GM23248 (cell line): Measurements from ENCODE around the gene EPHA5. TPM values are rescaled to one million over a fixed set of nuclear protein-coding genes. Genes with fewer than 3 reads are reported as not detected.

Source experiments
- DNase-seq: peaks from one replicate; pipeline ENCODE4 v3.0.0-alpha.2; 2015
- H2AFZ ChIP-seq: fragments of 200-600 bp; sonication (generic); 2 replicates; pipeline ENCODE4 v1.6.1; 2016; ENCODE audit warnings: antibody characterized with exemption
- H3F3A ChIP-seq: fragments of 200-600 bp; sonication (generic); 2 replicates; pipeline ENCODE4 v1.6.1; 2016; ENCODE audit warnings: mild to moderate bottlenecking, antibody characterized with exemption, mixed run types; ENCODE audit not compliant: insufficient read depth
- H3K27ac ChIP-seq: fragments of 200-600 bp; sonication (generic); 2 replicates; pipeline ENCODE4 v1.5.1; 2016; ENCODE audit warnings: mild to moderate bottlenecking
- H3K27me3 ChIP-seq: fragments of 200-600 bp; sonication (generic); replicated peaks from 2 replicates; pipeline ENCODE4 v1.6.1; 2016; ENCODE audit warnings: mild to moderate bottlenecking; ENCODE audit not compliant: insufficient read depth
- H3K36me3 ChIP-seq: fragments of 200-600 bp; sonication (generic); 2 replicates; pipeline ENCODE4 v1.6.1; 2016; ENCODE audit warnings: low read depth, mild to moderate bottlenecking
- H3K4me1 ChIP-seq: fragments of 200-600 bp; sonication (generic); 2 replicates; pipeline ENCODE4 v1.6.1; 2016; ENCODE audit warnings: mild to moderate bottlenecking; ENCODE audit not compliant: insufficient read depth
- H3K4me2 ChIP-seq: fragments of 200-600 bp; sonication (generic); one replicate; pipeline ENCODE4 v1.6.1; 2016; ENCODE audit warnings: mild to moderate bottlenecking; ENCODE audit not compliant: unreplicated experiment
- H3K4me3 ChIP-seq: fragments of 200-600 bp; sonication (generic); 2 replicates; pipeline ENCODE4 v1.5.1; 2016; ENCODE audit warnings: mild to moderate bottlenecking
- H3K79me2 ChIP-seq: fragments of 200-600 bp; sonication (generic); 2 replicates; pipeline ENCODE4 v1.6.1; 2016; ENCODE audit warnings: mild to moderate bottlenecking; ENCODE audit not compliant: insufficient read depth
- H3K9ac ChIP-seq: fragments of 200-600 bp; sonication (generic); 2 replicates; pipeline ENCODE4 v1.6.1; 2016; ENCODE audit warnings: mild to moderate bottlenecking
- H3K9me2 ChIP-seq: fragments of 200-600 bp; sonication (generic); 2 replicates; pipeline ENCODE4 v1.6.1; 2016; ENCODE audit warnings: mixed run types, mild to moderate bottlenecking, moderate library complexity; ENCODE audit not compliant: insufficient read depth
- H3K9me3 ChIP-seq: fragments of 200-600 bp; sonication (generic); one replicate; pipeline ENCODE4 v1.6.1; 2017; ENCODE audit warnings: low read depth
- H4K20me1 ChIP-seq: fragments of 200-600 bp; sonication (generic); 2 replicates; pipeline ENCODE4 v1.6.0; 2016; ENCODE audit not compliant: insufficient read depth
- EZH2 ChIP-seq: fragments of 200-600 bp; sonication (generic); IDR thresholded peaks from 2 replicates; pipeline ENCODE4 v1.6.1; 2018; ENCODE audit warnings: antibody characterized with exemption, mild to moderate bottlenecking; ENCODE audit not compliant: insufficient read depth, poor library complexity, severe bottlenecking
- EZH2phosphoT487 ChIP-seq: fragments of 200-600 bp; sonication (generic); IDR thresholded peaks from 2 replicates; pipeline ENCODE4 v1.6.1; 2018; ENCODE audit warnings: antibody characterized with exemption, moderate library complexity, mild to moderate bottlenecking, low read depth; ENCODE audit not compliant: insufficient read depth
- WGBS, 2 experiments: methylation state at CpG; one replicate each; pipeline ENCODE4 v1.1.6; 2015 to 2017; ENCODE audit warnings: low lambda C conversion rate in 2 of 2, low coverage in 1 of 2; ENCODE audit errors: missing lambda C conversion rate in 2 of 2; 5-methylcytosine and 5-hydroxymethylcytosine counted together
- in situ Hi-C: fragments of 300-500 bp; cut with MboI; formaldehyde crosslinking; loops from 2 replicates; pipeline ENCODE4 v1.15.0; 2020
- polyA plus RNA-seq: library from polyadenylated mRNA; unstranded; fragments of >200 nt; fragmentation: Nextera tagmentation; extraction: Ambion mirVana; gene quantifications from 2 replicates; pipeline ENCODE4 v1.2.1, GENCODE V29; 2016
- total RNA-seq: library from RNA; depleted of rRNA; stranded (reverse); fragments of >200 nt; shearing (Covaris generic); gene quantifications from 2 replicates; pipeline ENCODE4 v1.2.3, GENCODE V29; 2014

The EPHA5 gene
- total and polyA plus RNA-seq, 2 experiments from 2014 or later: not detected

DNA sequence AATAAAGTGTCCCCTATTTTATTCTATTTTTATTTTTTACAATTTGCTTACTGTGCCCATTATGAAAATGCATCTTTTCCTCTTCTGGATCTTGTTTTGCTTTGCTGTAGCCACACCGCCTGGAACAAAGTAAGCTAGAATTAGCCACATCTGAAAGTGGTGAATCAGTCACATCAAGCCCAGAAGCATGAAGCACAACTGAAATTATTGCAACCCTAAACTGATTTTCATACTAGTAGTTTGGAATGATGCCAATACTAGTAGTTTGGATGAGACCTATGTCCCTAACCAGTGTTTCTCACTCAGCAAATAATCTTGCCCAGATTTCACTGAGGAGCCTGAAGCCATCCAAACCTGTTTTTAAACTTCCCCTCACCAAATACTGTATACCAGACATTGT, 303.0 kb downstream of the EPHA5 start:
- in situ Hi-C loops: no loop called here
- no peaks in the 10 kb centered on the region for H3K4me1 ChIP-seq
- H3F3A ChIP-seq: no peaks in the 10 kb centered on the region
- H3K9me2 ChIP-seq: no peaks in the 10 kb centered on the region
- H3K79me2 ChIP-seq: no peaks in the 10 kb centered on the region
- no peak overlapping the region for H3K27ac ChIP-seq
- H2AFZ ChIP-seq: no peak overlapping the region
- no peak overlapping the region for H3K4me3 ChIP-seq
- H3K9ac ChIP-seq: no peak overlapping the region
- peak; percentile 0 for DNase-seq
- H3K9me3 ChIP-seq: no peaks in the 10 kb centered on the region
- 0% methylated on average over 1 of the region's 1 CpG for WGBS, 2 experiments
- no peaks in the 10 kb centered on the region for H3K27me3 ChIP-seq
- no peak overlapping the region for H3K4me2 ChIP-seq
- no peak for TF ChIP-seq EZH2phosphoT487
- no peak for TF ChIP-seq EZH2
- no peaks in the 10 kb centered on the region for H4K20me1 ChIP-seq
- no peaks in the 10 kb centered on the region for H3K36me3 ChIP-seq

DNA sequence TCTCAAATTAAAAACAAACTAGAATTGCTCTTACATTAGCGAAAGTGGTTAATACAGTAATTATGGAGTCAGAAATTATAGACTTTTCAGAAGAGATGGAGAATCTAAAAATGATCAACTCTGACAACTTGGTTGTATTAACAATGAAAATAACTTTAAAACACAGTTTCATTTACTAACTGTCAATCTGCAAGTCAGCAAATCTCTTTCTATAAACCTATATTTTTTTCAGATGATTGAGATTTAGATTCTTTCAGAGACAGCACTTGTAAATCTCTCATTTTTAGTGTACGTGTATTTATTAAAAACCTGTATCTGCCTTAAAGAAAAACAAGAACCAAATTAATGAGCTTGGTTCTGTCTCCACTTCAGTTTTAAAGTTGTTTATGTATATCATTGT, 311.4 kb downstream of the EPHA5 start:
- no peaks in the 10 kb centered on the region for H3K79me2 ChIP-seq
- no peak for DNase-seq
- no peak overlapping the region for H3K4me3 ChIP-seq
- WGBS, 2 experiments: 30 to 34% methylated on average over 2 of the region's 2 CpGs
- no peaks in the 10 kb centered on the region for H3K9me3 ChIP-seq
- no peaks in the 10 kb centered on the region for H3K4me1 ChIP-seq
- H3K9ac ChIP-seq: no peak overlapping the region
- no peak overlapping the region for H2AFZ ChIP-seq
- no peaks in the 10 kb centered on the region for H4K20me1 ChIP-seq
- no peak for TF ChIP-seq EZH2phosphoT487
- no peak for TF ChIP-seq EZH2
- in situ Hi-C loops: no loop called here
- H3K27me3 ChIP-seq: no peaks in the 10 kb centered on the region
- no peaks in the 10 kb centered on the region for H3K36me3 ChIP-seq
- H3K4me2 ChIP-seq: no peak overlapping the region
- no peak overlapping the region for H3K27ac ChIP-seq
- no peaks in the 10 kb centered on the region for H3F3A ChIP-seq
- H3K9me2 ChIP-seq: no peaks in the 10 kb centered on the region

DNA sequence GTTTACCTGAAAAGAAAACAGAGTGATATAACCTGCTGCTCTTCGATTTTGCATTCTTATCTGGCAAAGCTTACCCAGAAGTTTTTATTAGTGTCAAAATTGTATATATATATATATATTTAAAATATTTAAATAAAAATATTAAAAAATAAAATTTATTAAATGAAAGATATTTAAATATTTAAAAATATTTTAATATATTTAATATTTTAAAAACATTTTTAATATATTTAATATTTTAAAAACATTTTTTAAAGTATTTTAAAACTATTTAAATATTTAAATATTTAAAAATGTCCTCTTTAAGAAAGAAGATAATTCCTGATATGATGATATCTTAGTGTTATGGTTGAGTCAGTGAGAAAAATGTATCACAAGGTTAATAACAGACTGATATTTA, 317.2 kb downstream of the EPHA5 start:
- no peaks in the 10 kb centered on the region for H4K20me1 ChIP-seq
- H3K79me2 ChIP-seq: no peaks in the 10 kb centered on the region
- H3K4me1 ChIP-seq: no peaks in the 10 kb centered on the region
- in situ Hi-C loops: no loop called here
- no peak overlapping the region for H3K4me2 ChIP-seq
- no peak overlapping the region for H2AFZ ChIP-seq
- no peak overlapping the region for H3K27ac ChIP-seq
- H3K9me3 ChIP-seq: no peaks in the 10 kb centered on the region
- H3K9me2 ChIP-seq: no peaks in the 10 kb centered on the region
- H3K36me3 ChIP-seq: no peaks in the 10 kb centered on the region
- no peak for TF ChIP-seq EZH2phosphoT487
- TF ChIP-seq EZH2: no peak
- H3K9ac ChIP-seq: no peak overlapping the region
- no peaks in the 10 kb centered on the region for H3K27me3 ChIP-seq
- WGBS, 2 experiments: 4 to 15% methylated on average over 1 of the region's 1 CpG
- no peaks in the 10 kb centered on the region for H3F3A ChIP-seq
- no peak for DNase-seq
- H3K4me3 ChIP-seq: no peak overlapping the region

DNA sequence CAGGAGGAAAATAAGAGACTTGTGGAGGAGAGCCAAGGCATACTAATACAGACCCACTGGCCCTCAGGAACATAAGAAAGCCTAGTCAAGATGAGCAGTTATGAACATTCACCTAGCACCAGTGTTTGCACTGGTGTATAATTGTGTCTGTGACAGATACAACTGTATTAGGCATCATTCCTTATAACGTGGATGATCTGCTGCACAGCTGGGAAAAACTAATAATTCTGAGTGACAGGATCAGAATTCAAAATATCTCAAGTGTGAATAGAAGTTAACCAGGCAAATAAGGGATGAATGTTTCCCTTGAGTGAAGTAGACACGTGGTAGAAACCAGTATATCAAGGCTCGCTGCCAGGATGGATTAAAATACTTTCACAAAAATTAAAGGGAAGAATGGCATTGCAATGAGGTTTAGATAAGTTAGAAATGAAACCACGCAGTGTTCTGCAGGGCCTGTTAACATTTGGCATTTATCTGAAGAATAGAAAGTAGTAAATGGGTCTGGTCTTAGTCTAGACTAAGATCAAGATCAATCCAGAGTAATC, 325.9 kb downstream of the EPHA5 start:
- H4K20me1 ChIP-seq: no peaks in the 10 kb centered on the region
- H3K9ac ChIP-seq: no peak overlapping the region
- H2AFZ ChIP-seq: no peak overlapping the region
- H3K4me2 ChIP-seq: no peak overlapping the region
- in situ Hi-C loops: no loop called here
- H3K9me2 ChIP-seq: no peaks in the 10 kb centered on the region
- WGBS, 2 experiments: 3% methylated on average over 4 of the region's 4 CpGs
- H3K36me3 ChIP-seq: no peaks in the 10 kb centered on the region
- H3F3A ChIP-seq: no peaks in the 10 kb centered on the region
- H3K4me3 ChIP-seq: no peak overlapping the region
- no peak overlapping the region for H3K27ac ChIP-seq
- no peak for DNase-seq
- no peaks in the 10 kb centered on the region for H3K9me3 ChIP-seq
- H3K4me1 ChIP-seq: no peaks in the 10 kb centered on the region
- no peak for TF ChIP-seq EZH2phosphoT487
- TF ChIP-seq EZH2: no peak
- H3K27me3 ChIP-seq: no peaks in the 10 kb centered on the region
- no peaks in the 10 kb centered on the region for H3K79me2 ChIP-seq

DNA sequence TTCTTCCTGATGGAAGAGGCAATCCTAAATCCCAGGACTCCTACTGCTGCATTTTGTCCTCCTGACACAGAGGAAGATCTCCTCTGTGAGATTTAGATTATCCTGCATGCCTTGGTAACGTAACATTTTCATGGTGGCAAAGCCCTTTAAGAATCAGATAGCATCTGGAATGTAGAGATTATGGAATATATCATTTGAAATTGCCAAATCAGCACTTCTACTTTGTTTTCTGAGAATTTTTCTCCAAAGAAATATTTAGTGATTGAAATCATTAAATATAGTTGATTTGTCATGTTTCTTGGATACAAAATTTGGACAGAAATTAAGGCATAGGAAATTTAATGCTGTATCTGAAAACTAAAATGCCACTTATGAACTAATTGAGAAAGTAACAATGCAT, 326.9 kb downstream of the EPHA5 start:
- in situ Hi-C loops: no loop called here
- 16 to 17% methylated on average over 1 of the region's 1 CpG for WGBS, 2 experiments
- no peak for TF ChIP-seq EZH2phosphoT487
- TF ChIP-seq EZH2: no peak

More for the DNA sequence above, 326.9 kb downstream of the EPHA5 start:
- no peak overlapping the region for H3K4me2 ChIP-seq
- no peaks in the 10 kb centered on the region for H3K36me3 ChIP-seq
- no peaks in the 10 kb centered on the region for H4K20me1 ChIP-seq
- no peak for DNase-seq
- no peak overlapping the region for H3K9ac ChIP-seq
- H2AFZ ChIP-seq: no peak overlapping the region
- no peaks in the 10 kb centered on the region for H3K9me3 ChIP-seq
- H3K27ac ChIP-seq: no peak overlapping the region
- H3K4me1 ChIP-seq: no peaks in the 10 kb centered on the region
- H3K9me2 ChIP-seq: no peaks in the 10 kb centered on the region
- H3K27me3 ChIP-seq: no peaks in the 10 kb centered on the region
- H3K79me2 ChIP-seq: no peaks in the 10 kb centered on the region
- H3K4me3 ChIP-seq: no peak overlapping the region
- no peaks in the 10 kb centered on the region for H3F3A ChIP-seq
